Liver (tissue), 9 donors: ENCODE results near the gene CRELD2. TPM values are rescaled to one million over a fixed set of nuclear protein-coding genes. Genes with fewer than 3 reads are reported as not detected.

Experiments
- DNase-seq: peaks from one replicate; pipeline ENCODE4 v3.0.0-alpha.2; 2017; ENCODE audit warnings: low spot score
- H3K27ac ChIP-seq, 2 donors: one replicate each; pipeline ENCODE4 v1.7.0; 2013; ENCODE audit warnings: inconsistent platforms in 2 of 2, low read length in 2 of 2, control low read depth in 1 of 2, low read depth in 1 of 2, mild to moderate bottlenecking in 1 of 2
- H3K27me3 ChIP-seq, 4 donors: one replicate each; pipeline versions ENCODE4 v1.6.1 to v1.7.0; 2013; ENCODE audit warnings: low read length in 3 of 4, inconsistent platforms in 1 of 4, mild to moderate bottlenecking in 1 of 4, moderate library complexity in 1 of 4; ENCODE audit not compliant: control insufficient read depth in 4 of 4, insufficient read depth in 4 of 4
- H3K36me3 ChIP-seq, 4 donors: one replicate each; pipeline versions ENCODE4 v1.6.1 to v1.7.0; 2013; ENCODE audit warnings: low read length in 3 of 4, mild to moderate bottlenecking in 3 of 4, low read depth in 1 of 4, moderate library complexity in 1 of 4; ENCODE audit not compliant: control insufficient read depth in 4 of 4, insufficient read depth in 3 of 4
- H3K4me1 ChIP-seq, 4 donors: one replicate each; pipeline versions ENCODE4 v1.6.1 to v1.7.0; 2013; ENCODE audit warnings: low read length in 3 of 4, mild to moderate bottlenecking in 3 of 4, moderate library complexity in 1 of 4; ENCODE audit not compliant: control insufficient read depth in 4 of 4, insufficient read depth in 4 of 4
- H3K4me3 ChIP-seq, 3 donors: one replicate each; pipeline versions ENCODE4 v1.6.1 to v1.7.0; 2013; ENCODE audit warnings: low read length in 3 of 3, control low read depth in 1 of 3, low read depth in 1 of 3, mild to moderate bottlenecking in 1 of 3
- H3K9ac ChIP-seq, 2 donors: one replicate each; pipeline ENCODE4 v1.7.0; 2013; ENCODE audit warnings: low read length in 2 of 2, mild to moderate bottlenecking in 2 of 2, moderate library complexity in 2 of 2, control low read depth in 1 of 2, low read depth in 1 of 2
- H3K9me3 ChIP-seq, 4 donors: one replicate each; pipeline versions ENCODE4 v1.6.1 to v1.7.0; 2013; ENCODE audit warnings: low read length in 3 of 4; ENCODE audit not compliant: control insufficient read depth in 4 of 4
- CTCF ChIP-seq: fragments of 150-350 bp; IDR thresholded peaks from 2 replicates; pipeline ENCODE4 v1.5.1; 2017; ENCODE audit warnings: improper control_type of control experiment, low read depth, low read length; ENCODE audit not compliant: missing input control
- EGR1 ChIP-seq, 2 donors: IDR thresholded peaks; 2 replicates each; pipeline ENCODE4 v1.6.1; 2016 to 2018; ENCODE audit warnings: antibody characterized with exemption in 2 of 2, low read depth in 2 of 2
- FOXA1 ChIP-seq: IDR thresholded peaks from 2 replicates; pipeline ENCODE4 v1.6.1; 2016; ENCODE audit warnings: antibody characterized with exemption
- FOXA2 ChIP-seq: IDR thresholded peaks from 2 replicates; pipeline ENCODE4 v1.6.1; 2016; ENCODE audit warnings: antibody characterized with exemption
- GABPA ChIP-seq, 2 donors: IDR thresholded peaks in 1 of 2; conservative IDR thresholded peaks in 1 of 2; 2 replicates each; pipeline ENCODE4 v1.6.1; 2016; ENCODE audit warnings: antibody characterized with exemption in 2 of 2, mild to moderate bottlenecking in 1 of 2, moderate library complexity in 1 of 2
- HNF4A ChIP-seq, 2 donors: conservative IDR thresholded peaks; 2 replicates each; pipeline ENCODE4 v1.6.1; 2016; ENCODE audit warnings: antibody characterized with exemption in 2 of 2, mild to moderate bottlenecking in 2 of 2
- HNF4G ChIP-seq: IDR thresholded peaks from 2 replicates; pipeline ENCODE4 v1.6.1; 2016; ENCODE audit warnings: antibody characterized with exemption
- JUND ChIP-seq, 2 donors: IDR thresholded peaks; 2 replicates each; pipeline ENCODE4 v1.6.1; 2016; ENCODE audit warnings: antibody characterized with exemption in 2 of 2
- NR2F2 ChIP-seq: IDR thresholded peaks from 2 replicates; pipeline ENCODE4 v1.6.1; 2016; ENCODE audit warnings: antibody characterized with exemption
- RAD21 ChIP-seq, 2 donors: IDR thresholded peaks; 2 replicates each; pipeline ENCODE4 v1.6.1; 2016; ENCODE audit warnings: antibody characterized with exemption in 2 of 2, mild to moderate bottlenecking in 2 of 2
- REST ChIP-seq: IDR thresholded peaks from 2 replicates; pipeline ENCODE4 v1.6.1; 2016; ENCODE audit warnings: antibody characterized with exemption, mild to moderate bottlenecking
- RXRA ChIP-seq, 2 donors: IDR thresholded peaks; 2 replicates each; pipeline ENCODE4 v1.6.1; 2017 to 2018; ENCODE audit warnings: antibody characterized with exemption in 2 of 2, mild to moderate bottlenecking in 1 of 2
- SP1 ChIP-seq: IDR thresholded peaks from 2 replicates; pipeline ENCODE4 v1.6.1; 2018; ENCODE audit warnings: antibody characterized with exemption, mild to moderate bottlenecking
- TAF1 ChIP-seq: conservative IDR thresholded peaks from 2 replicates; pipeline ENCODE4 v1.6.1; 2016; ENCODE audit warnings: antibody characterized with exemption, mild to moderate bottlenecking
- YY1 ChIP-seq: IDR thresholded peaks from 2 replicates; pipeline ENCODE4 v1.6.1; 2016; ENCODE audit warnings: antibody characterized with exemption, mild to moderate bottlenecking
- WGBS: extraction: QIAGEN DNeasy Blood & Tissue Kit; methylation state at CpG from one replicate; pipeline ENCODE4 v1.1.7; 2013; 5-methylcytosine and 5-hydroxymethylcytosine counted together
- polyA plus RNA-seq, 2 donors: library from polyadenylated mRNA; stranded (reverse) in 1 of 2; unstranded in 1 of 2; fragments of 200-250 nt in 1 of 2; fragments of >200 nt in 1 of 2; fragmentation: Nextera tagmentation in 1 of 2; extraction: Ambion mirVana in 1 of 2; gene quantifications; one replicate each; pipeline versions ENCODE4 v1.2.1 to v1.2.3, GENCODE V29; 2013 to 2015
- total RNA-seq, 2 donors: library from RNA; depleted of rRNA; stranded (reverse); fragments of >200 nt; gene quantifications; one replicate each; pipeline ENCODE4 v1.2.3, GENCODE V29; 2014
- TF ChIP-seq, protein P1 (sequence below): IDR thresholded peaks from 2 replicates; pipeline ENCODE4 v1.6.1; 2016; ENCODE audit warnings: antibody characterized with exemption
- TF ChIP-seq, protein P2 (sequence below): IDR thresholded peaks from 2 replicates; pipeline ENCODE4 v1.6.1; 2016; ENCODE audit warnings: antibody characterized with exemption
- TF ChIP-seq, protein P3 (sequence below): IDR thresholded peaks from 2 replicates; pipeline ENCODE4 v1.6.1; 2016; ENCODE audit warnings: antibody characterized with exemption
- donor health status: healthy.
- donor health status: healthy.
- donor health status: healthy.
- donor health status: healthy.
- donor health status: healthy.

CRELD2 gene
- total and polyA plus RNA-seq, 4 donors = 17.2 to 98.1 (median 57.1) TPM

- Histone ChIP-seq H3K27ac (no peak overlapping the region), H3K36me3 (peaks cover 6 to 24% (median 14%) of the 10 kb centered on the region in 4 donors), H3K27me3 (no peaks in the 10 kb centered on the region), H3K4me3 (no peak overlapping the region), H3K4me1 (peaks cover under 1 to 4% (median 3%) of the 10 kb centered on the region in 4 donors), H3K9me3 (no peaks in the 10 kb centered on the region), H3K9ac (no peak overlapping the region)
- no peak for DNase-seq
- no peak for TF ChIP-seq JUND (IDR thresholded peaks at IDR 0.05)
- no peak for TF ChIP-seq RXRA (IDR thresholded peaks at IDR 0.05)
- no peak for TF ChIP-seq CTCF
- TF ChIP-seq, protein P1, sequence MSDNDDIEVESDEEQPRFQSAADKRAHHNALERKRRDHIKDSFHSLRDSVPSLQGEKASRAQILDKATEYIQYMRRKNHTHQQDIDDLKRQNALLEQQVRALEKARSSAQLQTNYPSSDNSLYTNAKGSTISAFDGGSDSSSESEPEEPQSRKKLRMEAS = no peak
- TF ChIP-seq, protein P2, sequence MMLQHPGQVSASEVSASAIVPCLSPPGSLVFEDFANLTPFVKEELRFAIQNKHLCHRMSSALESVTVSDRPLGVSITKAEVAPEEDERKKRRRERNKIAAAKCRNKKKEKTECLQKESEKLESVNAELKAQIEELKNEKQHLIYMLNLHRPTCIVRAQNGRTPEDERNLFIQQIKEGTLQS = no peak
- no peak for TF ChIP-seq EGR1 (IDR thresholded peaks at IDR 0.05; ENCODE audit: low read depth in 2 of 2)
- no peak for TF ChIP-seq HNF4G
- no peak for TF ChIP-seq REST
- no peak for TF ChIP-seq SP1
- no peak for TF ChIP-seq GABPA (IDR thresholded peaks at IDR 0.05 in 1 of 2, conservative IDR thresholded peaks at IDR 0.05 in 1 of 2)
- no peak for TF ChIP-seq HNF4A (conservative IDR thresholded peaks at IDR 0.05)
- no peak for TF ChIP-seq TAF1
- TF ChIP-seq FOXA1 = no peak
- no peak for TF ChIP-seq YY1
- no peak for TF ChIP-seq NR2F2
- TF ChIP-seq FOXA2 = no peak
- TF ChIP-seq, protein P3, sequence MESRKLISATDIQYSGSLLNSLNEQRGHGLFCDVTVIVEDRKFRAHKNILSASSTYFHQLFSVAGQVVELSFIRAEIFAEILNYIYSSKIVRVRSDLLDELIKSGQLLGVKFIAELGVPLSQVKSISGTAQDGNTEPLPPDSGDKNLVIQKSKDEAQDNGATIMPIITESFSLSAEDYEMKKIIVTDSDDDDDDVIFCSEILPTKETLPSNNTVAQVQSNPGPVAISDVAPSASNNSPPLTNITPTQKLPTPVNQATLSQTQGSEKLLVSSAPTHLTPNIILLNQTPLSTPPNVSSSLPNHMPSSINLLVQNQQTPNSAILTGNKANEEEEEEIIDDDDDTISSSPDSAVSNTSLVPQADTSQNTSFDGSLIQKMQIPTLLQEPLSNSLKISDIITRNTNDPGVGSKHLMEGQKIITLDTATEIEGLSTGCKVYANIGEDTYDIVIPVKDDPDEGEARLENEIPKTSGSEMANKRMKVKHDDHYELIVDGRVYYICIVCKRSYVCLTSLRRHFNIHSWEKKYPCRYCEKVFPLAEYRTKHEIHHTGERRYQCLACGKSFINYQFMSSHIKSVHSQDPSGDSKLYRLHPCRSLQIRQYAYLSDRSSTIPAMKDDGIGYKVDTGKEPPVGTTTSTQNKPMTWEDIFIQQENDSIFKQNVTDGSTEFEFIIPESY = no peak
- TF ChIP-seq RAD21 (IDR thresholded peaks at IDR 0.05) = no peak
- 97% methylated on average over 31 of the region's 31 CpGs for WGBS
Measured at GRCh38 chr22:49924113-49924833, 5.8 kb downstream of the CRELD2 start.
